Naive thymus-derived CD4-positive, alpha-beta T cell (primary cell): ENCODE measurements around the gene GK. TPM values are rescaled to one million over a fixed set of nuclear protein-coding genes. Genes with fewer than 3 reads are reported as not detected.

Experiments
- ATAC-seq: fragments of 150-1000 bp; cut with Tn5 transposase; 2 replicates; pipeline ENCODE4 v1.10.0; 2021; ENCODE audit warnings: mild to moderate bottlenecking, moderate library complexity
- CTCF ChIA-PET: fragments of 350-600 bp; sonication (Branson Sonifier 250); formaldehyde crosslinking; loops from one replicate; lab custom pipeline; 2021; ENCODE audit warnings: antibody characterized with exemption; lab: Charles Lee
- POLR2A ChIA-PET: fragments of 350-600 bp; sonication (Branson Sonifier 250); formaldehyde crosslinking; loops from one replicate; lab custom pipeline; 2021; ENCODE audit warnings: antibody characterized with exemption, inconsistent platforms; lab: Charles Lee
- DNase-seq, 9 donors: peaks; one replicate each; pipeline versions ENCODE4 v3.0.0 to v3.0.0-alpha.2; 2020 to 2022; ENCODE audit warnings: mixed read lengths in 1 of 9
- H3K27ac ChIP-seq: one replicate; pipeline ENCODE4 v1.7.0; 2013; ENCODE audit warnings: mild to moderate bottlenecking, low read depth, low read length, moderate library complexity
- H3K27me3 ChIP-seq, 2 donors: one replicate each; pipeline ENCODE4 v1.7.0; 2013; ENCODE audit warnings: low read length in 2 of 2, mild to moderate bottlenecking in 2 of 2, moderate library complexity in 2 of 2; ENCODE audit not compliant: control insufficient read depth in 2 of 2, insufficient read depth in 2 of 2
- H3K36me3 ChIP-seq, 3 experiments: 1 replicate in 2 of 3; 2 replicates in 1 of 3; pipeline ENCODE4 v1.7.0; 2013; ENCODE audit warnings: low read length in 3 of 3, mild to moderate bottlenecking in 3 of 3, moderate library complexity in 1 of 3; ENCODE audit not compliant: insufficient read depth in 3 of 3, control insufficient read depth in 2 of 3
- H3K4me1 ChIP-seq, 2 donors: one replicate each; pipeline ENCODE4 v1.7.0; 2013; ENCODE audit warnings: low read length in 2 of 2, mild to moderate bottlenecking in 2 of 2, moderate library complexity in 1 of 2; ENCODE audit not compliant: control insufficient read depth in 2 of 2, insufficient read depth in 2 of 2
- H3K4me3 ChIP-seq: 2 replicates; pipeline ENCODE4 v1.7.0; 2013; ENCODE audit warnings: mild to moderate bottlenecking, low read length
- H3K9me3 ChIP-seq, 3 experiments: 1 replicate in 2 of 3; 2 replicates in 1 of 3; pipeline ENCODE4 v1.7.0; 2013; ENCODE audit warnings: low read length in 3 of 3; ENCODE audit not compliant: control insufficient read depth in 2 of 3
- H3K27ac Mint-ChIP-seq, 9 donors: one replicate each; pipeline ENCODE4 v1.8.0; 2020 to 2022; ENCODE audit warnings: mixed read lengths in 9 of 9, mild to moderate bottlenecking in 8 of 9, moderate library complexity in 5 of 9, inconsistent platforms in 2 of 9
- H3K27me3 Mint-ChIP-seq, 5 donors: one replicate each; pipeline ENCODE4 v1.8.0; 2021 to 2022; ENCODE audit warnings: mixed read lengths in 5 of 5, mild to moderate bottlenecking in 1 of 5
- H3K36me3 Mint-ChIP-seq, 5 donors: one replicate each; pipeline ENCODE4 v1.8.0; 2020 to 2022; ENCODE audit warnings: mixed read lengths in 5 of 5, mild to moderate bottlenecking in 3 of 5, inconsistent platforms in 1 of 5
- H3K4me1 Mint-ChIP-seq, 7 donors: one replicate each; pipeline ENCODE4 v1.8.0; 2020 to 2022; ENCODE audit warnings: mixed read lengths in 7 of 7, mild to moderate bottlenecking in 3 of 7, inconsistent platforms in 1 of 7
- H3K4me3 Mint-ChIP-seq, 10 donors: one replicate each; pipeline ENCODE4 v1.8.0; 2020 to 2022; ENCODE audit warnings: mild to moderate bottlenecking in 10 of 10, mixed read lengths in 10 of 10, moderate library complexity in 6 of 10, inconsistent platforms in 2 of 10
- H3K9me3 Mint-ChIP-seq, 11 donors: one replicate each; pipeline ENCODE4 v1.8.0; 2020 to 2022; ENCODE audit warnings: mixed read lengths in 11 of 11, mild to moderate bottlenecking in 4 of 11, inconsistent platforms in 1 of 11, moderate library complexity in 1 of 11
- intact Hi-C, 2 donors: fragments of 100-400 bp; cut with micrococcal nuclease; formaldehyde crosslinking; loops; one replicate each; pipeline ENCODE4 v1.15.1; 2023
- polyA plus RNA-seq, 2 donors: library from polyadenylated mRNA; unstranded; fragments of 300-500 nt; fragmentation: Illumina TruSeq; gene quantifications; one replicate each; pipeline ENCODE4 v1.2.3, GENCODE V29; 2021
- total RNA-seq, 6 experiments: library from RNA in 5 of 6; stranded (reverse) in 5 of 6; gene quantifications; 1 replicate in 5 of 6; 2 replicates in 1 of 6; pipeline ENCODE4 v1.2.3 and lab custom pipeline; 2021 to 2026

Gene GK
- total and polyA plus RNA-seq, 7 experiments from 2014 or later, result 4.0 to 41.1 (median 5.7) TPM

DNA sequence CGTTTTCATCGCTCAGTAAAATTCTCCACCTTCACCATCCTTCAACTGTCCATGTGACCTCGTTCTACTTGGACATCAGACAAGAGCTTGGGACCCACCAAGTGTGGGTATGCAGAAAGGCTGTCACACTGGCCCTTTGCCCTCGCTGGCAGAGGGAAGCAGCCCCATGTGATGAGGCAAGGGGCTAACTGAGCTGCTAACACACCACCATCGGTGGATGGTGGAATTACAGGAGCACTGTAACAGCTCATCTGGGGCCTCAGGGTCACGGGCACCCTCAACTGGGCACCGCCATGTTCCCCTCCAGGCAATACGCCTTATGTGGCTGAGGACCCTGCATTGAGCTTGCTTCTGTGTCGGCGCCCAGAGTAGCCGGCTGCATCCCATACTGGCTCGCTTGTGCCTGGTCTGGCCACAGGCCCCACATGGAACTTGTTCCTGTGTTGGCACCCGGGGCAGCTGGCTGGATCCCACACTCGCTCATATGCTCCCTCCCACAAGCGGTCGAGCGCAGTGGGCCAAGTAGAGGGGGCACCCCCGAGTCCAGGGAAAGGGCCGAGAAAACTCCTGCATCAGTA is 126.3 kb downstream of the GK start:
- H3K4me3 Mint-ChIP-seq, result no peak overlapping the region
- ATAC-seq (no peak), DNase-seq (no peak)
- no peaks in the 10 kb centered on the region for H3K4me1 ChIP-seq
- H3K27me3 Mint-ChIP-seq, result peaks cover 0 to 4% (median 0%) of the 10 kb centered on the region in 5 donors
- H3K4me3 ChIP-seq, result no peak overlapping the region
- intact Hi-C loops, result no loop called here
- H3K27me3 ChIP-seq, result no peaks in the 10 kb centered on the region
- no peak overlapping the region for H3K27ac ChIP-seq
- H3K36me3 Mint-ChIP-seq, result no peaks in the 10 kb centered on the region
- H3K36me3 ChIP-seq, result no peaks in the 10 kb centered on the region
- no peak overlapping the region for H3K27ac Mint-ChIP-seq
- H3K9me3 ChIP-seq, result no peaks in the 10 kb centered on the region
- ChIA-PET POLR2A (no interaction called here), CTCF (no interaction called here)
- H3K9me3 Mint-ChIP-seq, result peaks cover 0 to 8% (median 0%) of the 10 kb centered on the region in 11 donors
- H3K4me1 Mint-ChIP-seq, result no peaks in the 10 kb centered on the region

Other genes with a start within 250 kb of the GK start
- gene TASL, start 75.7 kb upstream of the GK start, total RNA-seq, result 10 to 100 TPM in 1 of 5 experiments, 1 to 10 TPM in 4; 2.1 to 10.5 (median 4.6) TPM
- gene TASL, start 75.7 kb upstream of the GK start, polyA plus RNA-seq, result 1 to 10 TPM; 1.8 to 2.6 TPM
- 10 to 100 TPM; 17.5 to 24.8 (median 20.8) TPM for gene TAB3, start 235.8 kb downstream of the GK start, total RNA-seq
- 1 to 10 TPM; 4.0 to 5.6 TPM for gene TAB3, start 235.8 kb downstream of the GK start, polyA plus RNA-seq